HL-60 (cell line): ENCODE results near the gene TRIM9.

Source experiments
- CTCF ChIP-seq: IDR thresholded peaks from one replicate; pipeline ENCODE4 v1.5.1; 2011; ENCODE audit warnings: low read length, control low read depth, inconsistent platforms; ENCODE audit not compliant: insufficient read depth
- GABPA ChIP-seq: IDR thresholded peaks from 2 replicates; pipeline ENCODE4 v1.6.1; 2012; ENCODE audit warnings: low read depth
- POLR2AphosphoS5 ChIP-seq: IDR thresholded peaks from 2 replicates; pipeline ENCODE4 v1.6.1; 2012; ENCODE audit warnings: low read depth

GRCh38 chr14:50932592-50933495 lies 162.1 kb downstream of the TRIM9 start:
- TF ChIP-seq CTCF: no peak
- no peak for TF ChIP-seq GABPA
- no peak for TF ChIP-seq POLR2AphosphoS5
